ENCODE measurements around the gene TSPAN16. TPM values are rescaled to one million over a fixed set of nuclear protein-coding genes. Genes with fewer than 3 reads are reported as not detected.

TSPAN16 gene
- total RNA-seq, 2 experiments from 2014 or later, result not detected

DNA sequence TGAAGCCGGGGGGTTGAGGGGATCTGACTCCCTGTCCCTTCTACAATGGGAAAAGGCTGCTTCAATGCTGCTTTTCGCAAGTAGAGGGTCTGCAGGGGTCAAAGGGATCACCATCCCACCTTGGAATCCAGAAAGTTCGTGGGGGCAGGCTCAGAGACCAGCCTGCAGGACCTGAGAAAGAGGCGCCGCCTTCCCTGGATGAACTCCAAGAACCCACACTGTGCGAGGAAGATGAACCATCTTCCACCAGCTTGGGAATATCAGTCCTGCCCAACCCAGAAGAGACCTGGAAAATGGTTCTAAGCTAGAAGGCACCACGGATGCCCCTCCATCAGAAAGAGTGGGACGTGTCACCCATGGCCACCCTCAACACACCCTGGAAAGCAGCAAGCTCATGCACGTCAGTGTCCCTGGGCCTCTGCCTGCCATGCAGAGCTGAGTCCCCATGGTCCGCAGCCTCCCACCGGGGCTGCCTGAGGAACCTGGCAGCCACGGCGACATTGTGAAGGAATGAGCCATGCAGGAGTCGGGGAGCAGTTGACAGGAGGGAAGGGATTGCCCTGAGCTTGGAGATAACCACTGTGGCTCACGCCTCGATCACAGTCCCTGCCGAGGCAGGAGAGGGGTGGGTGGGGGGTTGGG is 28.9 kb downstream of the TSPAN16 start:
- ChIA-PET CTCF (ENCODE audit: unreplicated experiment) (no interaction called here), POLR2A (no interaction called here)
- no peak overlapping the region for H3K27ac ChIP-seq (ENCODE audit: low read depth, low read length, poor library complexity, severe bottlenecking)
- no peaks in the 10 kb centered on the region for H3K36me3 ChIP-seq (ENCODE audit: insufficient read depth, low read length)
- H3K4me3 ChIP-seq (ENCODE audit: low read depth, low read length, poor library complexity, severe bottlenecking), result no peak overlapping the region
- no peak for DNase-seq (ENCODE audit: low spot score)
- intact Hi-C loops (cut with micrococcal nuclease; ENCODE audit: unreplicated experiment), result no loop called here
- H3K9me3 ChIP-seq (ENCODE audit: low read length), result no peaks in the 10 kb centered on the region
- no peaks in the 10 kb centered on the region for H3K79me2 ChIP-seq (ENCODE audit: insufficient read depth, low read depth, low read length)
- H3K9me2 ChIP-seq (ENCODE audit: insufficient read depth, low read length), result no peaks in the 10 kb centered on the region
- no peak overlapping the region for H2AFZ ChIP-seq (ENCODE audit: low read length)
- H3K4me2 ChIP-seq (ENCODE audit: low read length), result no peak overlapping the region
- peaks cover 14% of the 10 kb centered on the region for H3K4me1 ChIP-seq (ENCODE audit: insufficient read depth, low read length, poor library complexity, severe bottlenecking)
- no peaks in the 10 kb centered on the region for H4K20me1 ChIP-seq (ENCODE audit: insufficient read depth, low read length)
- no TSS peak for BruUV-seq (replicated peaks)
- TF ChIP-seq, protein P1, sequence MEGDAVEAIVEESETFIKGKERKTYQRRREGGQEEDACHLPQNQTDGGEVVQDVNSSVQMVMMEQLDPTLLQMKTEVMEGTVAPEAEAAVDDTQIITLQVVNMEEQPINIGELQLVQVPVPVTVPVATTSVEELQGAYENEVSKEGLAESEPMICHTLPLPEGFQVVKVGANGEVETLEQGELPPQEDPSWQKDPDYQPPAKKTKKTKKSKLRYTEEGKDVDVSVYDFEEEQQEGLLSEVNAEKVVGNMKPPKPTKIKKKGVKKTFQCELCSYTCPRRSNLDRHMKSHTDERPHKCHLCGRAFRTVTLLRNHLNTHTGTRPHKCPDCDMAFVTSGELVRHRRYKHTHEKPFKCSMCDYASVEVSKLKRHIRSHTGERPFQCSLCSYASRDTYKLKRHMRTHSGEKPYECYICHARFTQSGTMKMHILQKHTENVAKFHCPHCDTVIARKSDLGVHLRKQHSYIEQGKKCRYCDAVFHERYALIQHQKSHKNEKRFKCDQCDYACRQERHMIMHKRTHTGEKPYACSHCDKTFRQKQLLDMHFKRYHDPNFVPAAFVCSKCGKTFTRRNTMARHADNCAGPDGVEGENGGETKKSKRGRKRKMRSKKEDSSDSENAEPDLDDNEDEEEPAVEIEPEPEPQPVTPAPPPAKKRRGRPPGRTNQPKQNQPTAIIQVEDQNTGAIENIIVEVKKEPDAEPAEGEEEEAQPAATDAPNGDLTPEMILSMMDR (conservative IDR thresholded peaks at IDR 0.05; ENCODE audit: low read length), result no peak
- TF ChIP-seq EZH2phosphoT487 (IDR thresholded peaks at IDR 0.05; ENCODE audit: borderline replicate concordance, low read depth, low read length), result no peak

DNA sequence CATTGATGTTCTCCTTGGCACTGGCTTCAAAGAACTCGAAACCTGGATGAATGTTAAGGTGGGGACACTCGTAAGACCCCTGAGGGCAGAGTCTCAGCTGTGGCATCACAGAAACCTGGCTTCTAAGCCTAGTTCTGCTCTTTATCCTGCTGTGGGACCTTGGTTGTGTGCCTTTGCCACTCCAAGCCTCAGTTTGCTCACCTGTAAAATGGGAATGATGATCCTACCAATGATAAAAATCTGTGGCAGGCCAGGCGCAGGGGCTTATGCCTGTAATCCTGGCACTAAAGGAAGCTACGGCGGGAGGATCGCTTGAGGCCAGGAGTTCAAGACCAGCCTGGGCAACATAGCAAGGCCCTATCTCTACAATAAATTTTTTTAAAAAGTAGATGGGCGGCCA is 29.6 kb downstream of the TSPAN16 start:
- POLR2A ChIA-PET, result no interaction called here

DNA sequence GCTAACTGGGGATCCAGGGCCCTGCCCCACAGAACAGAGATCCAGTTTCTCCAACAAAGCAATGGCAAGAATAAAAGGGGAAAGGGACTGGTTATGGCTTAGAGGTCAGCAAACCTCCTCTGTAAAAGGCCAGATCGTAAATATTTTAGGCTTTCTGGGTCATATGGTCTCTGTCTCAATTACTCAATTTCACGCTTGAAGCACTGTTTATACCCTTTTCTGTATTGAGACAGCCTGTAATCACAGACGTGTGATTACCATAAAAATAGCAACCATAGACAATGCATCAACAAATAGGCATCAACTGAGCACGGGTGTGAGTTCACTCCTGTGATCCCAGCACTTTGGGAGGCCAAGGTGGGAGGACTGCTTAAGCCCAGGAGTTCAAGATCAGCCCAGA is 34.2 kb downstream of the TSPAN16 start:
- no peaks in the 10 kb centered on the region for H4K20me1 ChIP-seq (ENCODE audit: insufficient read depth, low read length)
- H3K4me2 ChIP-seq (ENCODE audit: low read length), result no peak overlapping the region
- no peaks in the 10 kb centered on the region for H3K9me2 ChIP-seq (ENCODE audit: insufficient read depth, low read length)
- H3K27ac ChIP-seq (ENCODE audit: low read depth, low read length, poor library complexity, severe bottlenecking), result no peak overlapping the region
- intact Hi-C loops (cut with micrococcal nuclease; ENCODE audit: unreplicated experiment), result no loop called here
- POLR2A ChIA-PET, result no interaction called here
- no peak overlapping the region for H3K4me3 ChIP-seq (ENCODE audit: low read depth, low read length, poor library complexity, severe bottlenecking)
- no peak overlapping the region for H2AFZ ChIP-seq (ENCODE audit: low read length)
- no peak for TF ChIP-seq EZH2phosphoT487 (IDR thresholded peaks at IDR 0.05; ENCODE audit: borderline replicate concordance, low read depth, low read length)
- TF ChIP-seq, protein P1 (conservative IDR thresholded peaks at IDR 0.05; ENCODE audit: low read length), result no peak
- no peaks in the 10 kb centered on the region for H3K4me1 ChIP-seq (ENCODE audit: insufficient read depth, low read length, poor library complexity, severe bottlenecking)
- DNase-seq (ENCODE audit: low spot score), result no peak
- CTCF ChIA-PET (ENCODE audit: unreplicated experiment), result no interaction called here
- no peaks in the 10 kb centered on the region for H3K79me2 ChIP-seq (ENCODE audit: insufficient read depth, low read depth, low read length)
- no peaks in the 10 kb centered on the region for H3K36me3 ChIP-seq (ENCODE audit: insufficient read depth, low read length)
- no TSS peak for BruUV-seq (replicated peaks)
- H3K9me3 ChIP-seq (ENCODE audit: low read length), result no peaks in the 10 kb centered on the region

More for the DNA sequence above, 29.6 kb downstream of the TSPAN16 start:
- BruUV-seq (replicated peaks), result no TSS peak
- Histone ChIP-seq H2AFZ (ENCODE audit: low read length) (no peak overlapping the region), H3K4me1 (ENCODE audit: insufficient read depth, low read length, poor library complexity, severe bottlenecking) (peaks cover 11% of the 10 kb centered on the region), H3K36me3 (ENCODE audit: insufficient read depth, low read length) (no peaks in the 10 kb centered on the region), H3K79me2 (ENCODE audit: insufficient read depth, low read depth, low read length) (no peaks in the 10 kb centered on the region), H4K20me1 (ENCODE audit: insufficient read depth, low read length) (no peaks in the 10 kb centered on the region), H3K4me2 (ENCODE audit: low read length) (no peak overlapping the region), H3K9me2 (ENCODE audit: insufficient read depth, low read length) (no peaks in the 10 kb centered on the region), H3K27ac (ENCODE audit: low read depth, low read length, poor library complexity, severe bottlenecking) (no peak overlapping the region), H3K9me3 (ENCODE audit: low read length) (no peaks in the 10 kb centered on the region), H3K4me3 (ENCODE audit: low read depth, low read length, poor library complexity, severe bottlenecking) (no peak overlapping the region)
- TF ChIP-seq, protein P1 (conservative IDR thresholded peaks at IDR 0.05; ENCODE audit: low read length), result no peak
- TF ChIP-seq EZH2phosphoT487 (IDR thresholded peaks at IDR 0.05; ENCODE audit: borderline replicate concordance, low read depth, low read length), result no peak
- intact Hi-C loops (cut with micrococcal nuclease; ENCODE audit: unreplicated experiment), result no loop called here
- CTCF ChIA-PET (ENCODE audit: unreplicated experiment), result no interaction called here
- DNase-seq (ENCODE audit: low spot score), result no peak

Measured in OCI-LY7 (cell line).